ENCODE data around the gene MCCC1.

DNA sequence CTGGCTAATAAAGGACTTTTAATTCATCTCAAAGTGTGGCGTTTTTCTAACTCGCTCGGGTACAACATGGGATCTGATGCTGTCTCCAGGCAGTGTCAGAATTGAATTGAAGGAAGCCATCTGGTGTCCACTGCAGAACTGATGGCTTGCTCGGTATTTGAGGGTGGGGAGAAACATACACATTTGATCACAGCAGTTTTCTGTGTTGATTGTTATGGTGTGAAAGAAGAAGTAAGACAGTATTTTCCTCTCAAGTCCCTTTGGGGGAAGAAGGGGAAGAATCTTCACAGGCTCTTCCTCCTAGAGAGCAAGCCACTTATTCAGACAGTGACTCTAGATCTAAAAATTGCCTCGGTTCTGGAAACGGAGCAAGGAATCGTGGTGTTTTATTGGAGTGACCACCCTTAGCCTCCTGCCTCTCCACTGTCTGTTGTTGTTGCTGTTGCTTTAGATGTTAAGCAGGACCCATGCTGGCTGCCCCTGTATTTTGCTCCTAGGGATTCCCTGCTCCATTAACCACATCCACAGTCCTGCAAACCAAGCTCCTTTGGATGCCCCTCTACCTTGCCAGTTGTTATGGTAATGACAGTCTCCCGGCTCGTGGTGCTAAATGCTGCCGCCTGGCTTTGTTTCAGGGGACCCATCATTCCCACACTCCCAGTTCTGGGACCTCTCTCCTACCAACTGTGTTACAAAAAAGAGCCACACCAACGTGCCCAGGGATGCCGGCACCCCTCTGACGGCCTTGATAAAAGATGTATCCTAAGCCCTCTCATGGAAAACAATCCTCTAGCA is 15.3 kb upstream of the MCCC1 start:
- TF ChIP-seq FOSL1 (IDR thresholded peaks at IDR 0.05; ENCODE audit: low read depth) (no peak), ZFX (IDR thresholded peaks at IDR 0.05) (no peak), POLR2A (IDR thresholded peaks at IDR 0.05; ENCODE audit: borderline replicate concordance, extremely low read depth, insufficient read depth, insufficient read length) (no peak), ZNF274 (IDR thresholded peaks at IDR 0.05; ENCODE audit: low read depth, low read length) (no peak), EZH2 (IDR thresholded peaks at IDR 0.05) (no peak), JUND (IDR thresholded peaks at IDR 0.05) (no peak), EZH2phosphoT487 (IDR thresholded peaks at IDR 0.05; ENCODE audit: borderline replicate concordance) (no peak)
- TF ChIP-seq, protein P1, sequence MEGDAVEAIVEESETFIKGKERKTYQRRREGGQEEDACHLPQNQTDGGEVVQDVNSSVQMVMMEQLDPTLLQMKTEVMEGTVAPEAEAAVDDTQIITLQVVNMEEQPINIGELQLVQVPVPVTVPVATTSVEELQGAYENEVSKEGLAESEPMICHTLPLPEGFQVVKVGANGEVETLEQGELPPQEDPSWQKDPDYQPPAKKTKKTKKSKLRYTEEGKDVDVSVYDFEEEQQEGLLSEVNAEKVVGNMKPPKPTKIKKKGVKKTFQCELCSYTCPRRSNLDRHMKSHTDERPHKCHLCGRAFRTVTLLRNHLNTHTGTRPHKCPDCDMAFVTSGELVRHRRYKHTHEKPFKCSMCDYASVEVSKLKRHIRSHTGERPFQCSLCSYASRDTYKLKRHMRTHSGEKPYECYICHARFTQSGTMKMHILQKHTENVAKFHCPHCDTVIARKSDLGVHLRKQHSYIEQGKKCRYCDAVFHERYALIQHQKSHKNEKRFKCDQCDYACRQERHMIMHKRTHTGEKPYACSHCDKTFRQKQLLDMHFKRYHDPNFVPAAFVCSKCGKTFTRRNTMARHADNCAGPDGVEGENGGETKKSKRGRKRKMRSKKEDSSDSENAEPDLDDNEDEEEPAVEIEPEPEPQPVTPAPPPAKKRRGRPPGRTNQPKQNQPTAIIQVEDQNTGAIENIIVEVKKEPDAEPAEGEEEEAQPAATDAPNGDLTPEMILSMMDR (IDR thresholded peaks at IDR 0.05 in 2 of 3, conservative IDR thresholded peaks at IDR 0.05 in 1 of 3; ENCODE audit: borderline replicate concordance in 1 of 3, insufficient read depth in 1 of 3, low read depth in 2 of 3, low read length in 2 of 3) = no peak
- TF ChIP-seq, protein P2, sequence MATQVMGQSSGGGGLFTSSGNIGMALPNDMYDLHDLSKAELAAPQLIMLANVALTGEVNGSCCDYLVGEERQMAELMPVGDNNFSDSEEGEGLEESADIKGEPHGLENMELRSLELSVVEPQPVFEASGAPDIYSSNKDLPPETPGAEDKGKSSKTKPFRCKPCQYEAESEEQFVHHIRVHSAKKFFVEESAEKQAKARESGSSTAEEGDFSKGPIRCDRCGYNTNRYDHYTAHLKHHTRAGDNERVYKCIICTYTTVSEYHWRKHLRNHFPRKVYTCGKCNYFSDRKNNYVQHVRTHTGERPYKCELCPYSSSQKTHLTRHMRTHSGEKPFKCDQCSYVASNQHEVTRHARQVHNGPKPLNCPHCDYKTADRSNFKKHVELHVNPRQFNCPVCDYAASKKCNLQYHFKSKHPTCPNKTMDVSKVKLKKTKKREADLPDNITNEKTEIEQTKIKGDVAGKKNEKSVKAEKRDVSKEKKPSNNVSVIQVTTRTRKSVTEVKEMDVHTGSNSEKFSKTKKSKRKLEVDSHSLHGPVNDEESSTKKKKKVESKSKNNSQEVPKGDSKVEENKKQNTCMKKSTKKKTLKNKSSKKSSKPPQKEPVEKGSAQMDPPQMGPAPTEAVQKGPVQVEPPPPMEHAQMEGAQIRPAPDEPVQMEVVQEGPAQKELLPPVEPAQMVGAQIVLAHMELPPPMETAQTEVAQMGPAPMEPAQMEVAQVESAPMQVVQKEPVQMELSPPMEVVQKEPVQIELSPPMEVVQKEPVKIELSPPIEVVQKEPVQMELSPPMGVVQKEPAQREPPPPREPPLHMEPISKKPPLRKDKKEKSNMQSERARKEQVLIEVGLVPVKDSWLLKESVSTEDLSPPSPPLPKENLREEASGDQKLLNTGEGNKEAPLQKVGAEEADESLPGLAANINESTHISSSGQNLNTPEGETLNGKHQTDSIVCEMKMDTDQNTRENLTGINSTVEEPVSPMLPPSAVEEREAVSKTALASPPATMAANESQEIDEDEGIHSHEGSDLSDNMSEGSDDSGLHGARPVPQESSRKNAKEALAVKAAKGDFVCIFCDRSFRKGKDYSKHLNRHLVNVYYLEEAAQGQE (IDR thresholded peaks at IDR 0.05; ENCODE audit: low read depth) = no peak
